ENCODE results near the gene USP15. TPM values are rescaled to one million over a fixed set of nuclear protein-coding genes. Genes with fewer than 3 reads are reported as not detected.
"Not testable (repeated sequence)": the region's sequence is repeated elsewhere in the genome, so short reads cannot be mapped to it uniquely, and the experiment has no call there.

Gene USP15
- total RNA-seq, 4 donors from 2014 or later: 70.8 to 99.4 (median 77.9) TPM

GRCh38 chr12:62335057-62335456 is 74.9 kb downstream of the USP15 start:
- TF ChIP-seq EP300 (IDR thresholded peaks at IDR 0.05) (no peak), POLR2A (IDR thresholded peaks at IDR 0.05) (no peak), CTCF (IDR thresholded peaks at IDR 0.05) (no peak)
- Histone ChIP-seq H3K4me3 (no peak overlapping the region), H3K27me3 (no peaks in the 10 kb centered on the region), H3K27ac (no peak overlapping the region), H3K36me3 (peaks cover 0 to 38% (median 0%) of the 10 kb centered on the region in 3 donors), H3K9me3 (peaks cover 0 to 15% (median 3%) of the 10 kb centered on the region in 4 donors), H3K4me1 (no peaks in the 10 kb centered on the region)
- WGBS, 2 donors: 93 to 95% methylated on average over 4 of the region's 4 CpGs
- no peak for DNase-seq (ENCODE audit: low spot score in 2 of 2)

GRCh38 chr12:62335796-62336195 is 75.6 kb downstream of the USP15 start:
- H3K27me3 ChIP-seq: no peaks in the 10 kb centered on the region
- no peaks in the 10 kb centered on the region for H3K4me1 ChIP-seq
- peaks cover 0 to 15% (median 3%) of the 10 kb centered on the region in 4 donors for H3K9me3 ChIP-seq
- no peak for TF ChIP-seq POLR2A (IDR thresholded peaks at IDR 0.05)
- no peak for TF ChIP-seq CTCF (IDR thresholded peaks at IDR 0.05)
- no peak for TF ChIP-seq EP300 (IDR thresholded peaks at IDR 0.05)
- DNase-seq (ENCODE audit: low spot score in 2 of 2): no peak
- no peak overlapping the region for H3K27ac ChIP-seq
- WGBS, 2 donors: 75 to 87% methylated on average over 3 of the region's 3 CpGs
- H3K36me3 ChIP-seq: peaks cover 0 to 38% (median 0%) of the 10 kb centered on the region in 3 donors
- no peak overlapping the region for H3K4me3 ChIP-seq

GRCh38 chr12:62337643-62338042 is 77.4 kb downstream of the USP15 start:
- not testable (repeated sequence) for H3K27me3 ChIP-seq; DNase-seq (ENCODE audit: low spot score in 2 of 2); H3K27ac ChIP-seq; H3K4me3 ChIP-seq; H3K4me1 ChIP-seq
- Histone ChIP-seq H3K36me3 (peaks cover 0 to 38% (median 0%) of the 10 kb centered on the region in 3 donors), H3K9me3 (peaks cover 0 to 15% (median 3%) of the 10 kb centered on the region in 4 donors)

- H3K27me3 ChIP-seq; H3K4me1 ChIP-seq; H3K4me3 ChIP-seq; DNase-seq (ENCODE audit: low spot score in 2 of 2); H3K27ac ChIP-seq: not testable (repeated sequence)
- Histone ChIP-seq H3K9me3 (peaks cover 0 to 13% (median 4%) of the 10 kb centered on the region in 4 donors), H3K36me3 (peaks cover 0 to 50% (median 0%) of the 10 kb centered on the region in 3 donors)
- 95 to 98% methylated on average over 10 of the region's 10 CpGs for WGBS, 2 donors
These were observed 82.6 kb downstream of the USP15 start for GRCh38 chr12:62342614-62343303.

- H3K27me3 ChIP-seq; DNase-seq (ENCODE audit: low spot score in 2 of 2); H3K27ac ChIP-seq; H3K9me3 ChIP-seq; H3K4me3 ChIP-seq; H3K4me1 ChIP-seq: not testable (repeated sequence)
- 98 to 99% methylated on average over 7 to 9 of the region's 9 CpGs for WGBS, 2 donors
- peaks cover 0 to 43% (median 0%) of the 10 kb centered on the region in 3 donors for H3K36me3 ChIP-seq
These were observed 83.3 kb downstream of the USP15 start for GRCh38 chr12:62343304-62344120.

GRCh38 chr12:62344731-62345556 is 84.7 kb downstream of the USP15 start:
- not testable (repeated sequence) for H3K27ac ChIP-seq; H3K9me3 ChIP-seq; H3K27me3 ChIP-seq; H3K4me3 ChIP-seq; H3K4me1 ChIP-seq; DNase-seq (ENCODE audit: low spot score in 2 of 2)
- H3K36me3 ChIP-seq: peaks cover 0 to 38% (median 0%) of the 10 kb centered on the region in 3 donors
- WGBS, 2 donors: 88 to 90% methylated on average over 4 of the region's 4 CpGs

All from tibial nerve (tissue), 4 donors.